Esophagus muscularis mucosa (tissue), 3 donors: ENCODE data around the gene NRP1.
A peak's percentile ranks its signal among the peaks of the same experiment; 100 is the strongest.

Source experiments
- POLR2A ChIP-seq: fragments of 450-650 bp; IDR thresholded peaks from one replicate; pipeline ENCODE4 v1.6.1; 2017; ENCODE audit warnings: antibody characterized with exemption, moderate library complexity, mild to moderate bottlenecking, low read depth
- TF ChIP-seq, protein P1 (sequence below), 3 experiments: fragments of 200-600 bp in 2 of 3; fragments of 450-650 bp in 1 of 3; sonication (generic) in 2 of 3; IDR thresholded peaks; one replicate each; pipeline ENCODE4 v1.5.1; 2017 to 2019; ENCODE audit warnings: antibody characterized with exemption in 3 of 3, mild to moderate bottlenecking in 2 of 3, moderate library complexity in 1 of 3

DNA sequence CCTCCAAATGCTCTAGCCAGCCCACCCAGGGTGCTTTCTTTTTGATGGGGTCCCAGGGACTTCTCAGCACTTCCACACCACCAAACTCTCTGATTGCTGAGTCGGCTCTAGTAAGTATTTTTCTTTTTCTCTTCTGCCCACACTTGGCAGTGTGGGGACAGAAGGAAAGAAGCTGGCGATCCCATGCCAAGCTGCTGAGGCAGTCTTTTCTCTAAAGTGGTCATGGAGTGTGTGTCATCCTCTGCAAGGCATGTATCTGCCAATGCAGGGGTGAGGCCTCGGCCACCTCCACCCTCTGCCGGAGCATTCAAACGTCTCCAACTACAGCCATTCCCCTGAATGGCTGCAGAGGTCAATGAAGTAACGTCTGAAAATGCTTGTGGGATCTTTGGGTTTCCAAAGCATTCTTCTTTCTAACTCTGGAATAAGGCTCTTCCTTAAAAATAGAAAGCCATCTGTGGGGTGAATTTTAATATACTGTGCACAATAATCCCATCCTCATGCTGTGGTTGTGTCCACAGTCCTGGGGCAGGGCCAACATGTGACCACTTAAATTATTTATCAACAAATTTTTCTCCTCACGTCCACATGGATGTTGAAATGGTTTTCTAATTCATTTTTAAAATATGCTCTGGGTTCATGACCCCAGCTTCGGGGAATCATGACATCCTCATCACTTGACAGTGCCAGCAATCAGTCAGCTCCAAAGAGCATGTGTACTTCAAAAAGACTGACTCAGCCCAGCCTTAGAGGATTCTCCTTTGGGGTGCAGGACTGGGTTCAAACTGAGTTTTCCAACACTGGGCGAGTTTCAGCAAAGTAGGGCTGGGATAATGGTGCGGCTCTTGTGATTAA is 205.1 kb downstream of the NRP1 start:
- TF ChIP-seq, protein P1, sequence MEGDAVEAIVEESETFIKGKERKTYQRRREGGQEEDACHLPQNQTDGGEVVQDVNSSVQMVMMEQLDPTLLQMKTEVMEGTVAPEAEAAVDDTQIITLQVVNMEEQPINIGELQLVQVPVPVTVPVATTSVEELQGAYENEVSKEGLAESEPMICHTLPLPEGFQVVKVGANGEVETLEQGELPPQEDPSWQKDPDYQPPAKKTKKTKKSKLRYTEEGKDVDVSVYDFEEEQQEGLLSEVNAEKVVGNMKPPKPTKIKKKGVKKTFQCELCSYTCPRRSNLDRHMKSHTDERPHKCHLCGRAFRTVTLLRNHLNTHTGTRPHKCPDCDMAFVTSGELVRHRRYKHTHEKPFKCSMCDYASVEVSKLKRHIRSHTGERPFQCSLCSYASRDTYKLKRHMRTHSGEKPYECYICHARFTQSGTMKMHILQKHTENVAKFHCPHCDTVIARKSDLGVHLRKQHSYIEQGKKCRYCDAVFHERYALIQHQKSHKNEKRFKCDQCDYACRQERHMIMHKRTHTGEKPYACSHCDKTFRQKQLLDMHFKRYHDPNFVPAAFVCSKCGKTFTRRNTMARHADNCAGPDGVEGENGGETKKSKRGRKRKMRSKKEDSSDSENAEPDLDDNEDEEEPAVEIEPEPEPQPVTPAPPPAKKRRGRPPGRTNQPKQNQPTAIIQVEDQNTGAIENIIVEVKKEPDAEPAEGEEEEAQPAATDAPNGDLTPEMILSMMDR (IDR thresholded peaks at IDR 0.05), result peak in 1 of 3 experiments; percentile 5
- TF ChIP-seq POLR2A, result no peak
